Activated CD8-positive, alpha-beta T cell treated with anti-CD3 and anti-CD28 coated beads for 36 hours (primary cell): ENCODE data around the gene SP2. TPM values are rescaled to one million over a fixed set of nuclear protein-coding genes. Genes with fewer than 3 reads are reported as not detected.

Source experiments
- ATAC-seq: fragments of 200-7000 bp; cut with Tn5 transposase; one replicate; pipeline ENCODE4 v1.10.0; 2021; ENCODE audit warnings: mild to moderate bottlenecking, moderate library complexity
- CTCF ChIA-PET: fragments of 350-600 bp; sonication (Branson Sonifier 250); formaldehyde crosslinking; loops from one replicate; lab custom pipeline; 2021; ENCODE audit warnings: antibody characterized with exemption; lab: Charles Lee
- POLR2A ChIA-PET: fragments of 350-600 bp; sonication (Branson Sonifier 250); formaldehyde crosslinking; loops from one replicate; lab custom pipeline; 2021; ENCODE audit warnings: antibody characterized with exemption; lab: Charles Lee
- DNase-seq: peaks from one replicate; pipeline ENCODE4 v3.0.0-alpha.2; 2020
- H3K27ac Mint-ChIP-seq: one replicate; pipeline ENCODE4 v1.8.0; 2021; ENCODE audit warnings: mild to moderate bottlenecking, mixed read lengths
- H3K27me3 Mint-ChIP-seq: one replicate; pipeline ENCODE4 v1.8.0; 2021; ENCODE audit warnings: mixed read lengths
- H3K36me3 Mint-ChIP-seq: one replicate; pipeline ENCODE4 v1.8.0; 2021; ENCODE audit warnings: low read depth, mixed read lengths
- H3K4me1 Mint-ChIP-seq: one replicate; pipeline ENCODE4 v1.8.0; 2021; ENCODE audit warnings: low read depth, mixed read lengths
- H3K4me3 Mint-ChIP-seq: one replicate; pipeline ENCODE4 v1.8.0; 2021; ENCODE audit warnings: mild to moderate bottlenecking, moderate library complexity, mixed read lengths
- H3K9me3 Mint-ChIP-seq: one replicate; pipeline ENCODE4 v1.8.0; 2021; ENCODE audit warnings: mixed read lengths
- intact Hi-C: fragments of 100-400 bp; cut with micrococcal nuclease; formaldehyde crosslinking; loops from one replicate; pipeline ENCODE4 v1.10.0; 2022
- total RNA-seq, 2 experiments: library from RNA; stranded (reverse); gene quantifications; one replicate each; pipeline ENCODE4 v1.2.3, GENCODE V29; 2021
- TF ChIP-seq, protein P1 (sequence below): fragments of 200-600 bp; IDR thresholded peaks from one replicate; pipeline ENCODE4 v1.8.0; 2022; ENCODE audit warnings: antibody characterized with exemption, mild to moderate bottlenecking

The SP2 gene
- total RNA-seq, 2 experiments from 2014 or later = 11.5 to 13.2 TPM

DNA sequence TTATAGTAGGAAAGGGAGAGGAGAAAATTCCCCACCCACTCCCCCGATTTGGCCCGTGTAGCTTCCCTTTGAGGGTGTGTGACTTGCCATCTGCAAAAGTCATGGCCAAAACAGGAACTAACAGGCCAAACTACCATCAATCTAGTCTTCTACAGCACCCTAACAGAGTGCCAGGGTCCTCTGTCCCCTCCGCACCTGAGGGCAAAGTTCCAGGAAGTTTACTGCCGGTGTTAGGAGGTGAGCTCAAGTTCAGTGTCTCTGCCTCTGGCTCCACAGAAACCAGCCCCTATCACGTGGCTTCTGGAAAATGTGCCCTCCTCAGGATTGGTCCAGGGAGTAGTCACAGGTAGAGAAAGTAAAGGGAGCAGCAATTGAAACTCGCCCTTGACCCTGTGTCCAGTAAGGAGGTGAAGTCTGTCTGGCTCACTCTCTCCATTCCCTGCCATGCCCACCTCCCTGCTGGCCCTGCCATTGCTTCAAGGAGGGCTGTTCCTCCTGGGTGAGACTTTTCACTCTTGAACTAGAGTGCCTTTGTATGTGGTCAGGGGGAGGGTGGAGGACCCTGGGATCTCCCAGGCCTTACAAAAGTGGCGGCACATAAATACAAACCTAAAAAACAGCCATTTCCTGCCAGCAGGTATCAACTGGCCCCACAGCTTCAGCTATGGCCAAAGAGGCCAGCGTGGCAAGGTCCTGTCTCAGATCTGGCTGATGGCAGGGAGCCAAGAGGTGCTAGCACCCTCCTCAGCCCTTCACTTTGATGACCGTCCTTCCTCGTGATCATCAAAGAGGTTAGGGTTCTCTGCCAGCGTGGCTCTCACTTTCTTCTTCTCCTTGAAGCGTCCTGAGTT, 56.4 kb downstream of the SP2 start:
- H3K9me3 Mint-ChIP-seq = no peaks in the 10 kb centered on the region
- POLR2A ChIA-PET = interaction anchor here (0.6 to 1.4 kb wide), 2 partner anchors 10 to 249 kb away, joined by 3 to 4 read pairs; no protein-coding TSS in a partner anchor
- H3K27me3 Mint-ChIP-seq = no peaks in the 10 kb centered on the region
- intact Hi-C loops = no loop called here
- peaks cover 13% of the 10 kb centered on the region for H3K36me3 Mint-ChIP-seq
- no peak for ATAC-seq
- CTCF ChIA-PET = interaction anchor here (0.7 to 16.3 kb wide), 6 partner anchors 8 to 73 kb away, joined by 3 to 284 read pairs (median 23); partner anchors contain the start of genes CDK5RAP3 and PNPO
- peaks cover 23% of the 10 kb centered on the region for H3K4me1 Mint-ChIP-seq
- H3K4me3 Mint-ChIP-seq = no peak overlapping the region
- TF ChIP-seq, protein P1, sequence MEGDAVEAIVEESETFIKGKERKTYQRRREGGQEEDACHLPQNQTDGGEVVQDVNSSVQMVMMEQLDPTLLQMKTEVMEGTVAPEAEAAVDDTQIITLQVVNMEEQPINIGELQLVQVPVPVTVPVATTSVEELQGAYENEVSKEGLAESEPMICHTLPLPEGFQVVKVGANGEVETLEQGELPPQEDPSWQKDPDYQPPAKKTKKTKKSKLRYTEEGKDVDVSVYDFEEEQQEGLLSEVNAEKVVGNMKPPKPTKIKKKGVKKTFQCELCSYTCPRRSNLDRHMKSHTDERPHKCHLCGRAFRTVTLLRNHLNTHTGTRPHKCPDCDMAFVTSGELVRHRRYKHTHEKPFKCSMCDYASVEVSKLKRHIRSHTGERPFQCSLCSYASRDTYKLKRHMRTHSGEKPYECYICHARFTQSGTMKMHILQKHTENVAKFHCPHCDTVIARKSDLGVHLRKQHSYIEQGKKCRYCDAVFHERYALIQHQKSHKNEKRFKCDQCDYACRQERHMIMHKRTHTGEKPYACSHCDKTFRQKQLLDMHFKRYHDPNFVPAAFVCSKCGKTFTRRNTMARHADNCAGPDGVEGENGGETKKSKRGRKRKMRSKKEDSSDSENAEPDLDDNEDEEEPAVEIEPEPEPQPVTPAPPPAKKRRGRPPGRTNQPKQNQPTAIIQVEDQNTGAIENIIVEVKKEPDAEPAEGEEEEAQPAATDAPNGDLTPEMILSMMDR = no peak
- DNase-seq = no peak
- no peak overlapping the region for H3K27ac Mint-ChIP-seq

GRCh38 chr17:47953909-47954308, 57.9 kb downstream of the SP2 start:
- no peak for DNase-seq
- intact Hi-C loops = no loop called here
- CTCF ChIA-PET = interaction anchor here (0.9 to 16.3 kb wide), 5 partner anchors 12 to 64 kb away, joined by 3 to 284 read pairs (median 5); partner anchors contain the start of genes CDK5RAP3 and PNPO
- H3K27me3 Mint-ChIP-seq = no peaks in the 10 kb centered on the region
- POLR2A ChIA-PET = interaction anchor here (1.0 to 1.1 kb wide), 2 partner anchors 16 to 58 kb away, joined by 3 to 4 read pairs; no protein-coding TSS in a partner anchor
- ATAC-seq = no peak
- TF ChIP-seq, protein P1 = no peak
- H3K4me3 Mint-ChIP-seq = no peak overlapping the region
- no peak overlapping the region for H3K27ac Mint-ChIP-seq
- no peaks in the 10 kb centered on the region for H3K9me3 Mint-ChIP-seq
- peaks cover 15% of the 10 kb centered on the region for H3K4me1 Mint-ChIP-seq
- peaks cover 8% of the 10 kb centered on the region for H3K36me3 Mint-ChIP-seq

GRCh38 chr17:47955497-47956461, 59.7 kb downstream of the SP2 start:
- H3K27ac Mint-ChIP-seq = no peak overlapping the region
- ChIA-PET CTCF (interaction anchor here (2.5 to 4.3 kb wide), 4 partner anchors 7 to 66 kb away, joined by 5 to 34 read pairs (median 18); partner anchors contain the start of gene CDK5RAP3), POLR2A (interaction anchor here (0.9 to 1.7 kb wide), 3 partner anchors 9 to 60 kb away, joined by 3 to 5 read pairs (median 3); no protein-coding TSS in a partner anchor)
- no peaks in the 10 kb centered on the region for H3K27me3 Mint-ChIP-seq
- no peak overlapping the region for H3K4me3 Mint-ChIP-seq
- no peak for ATAC-seq
- H3K4me1 Mint-ChIP-seq = peaks cover 2% of the 10 kb centered on the region
- no peaks in the 10 kb centered on the region for H3K9me3 Mint-ChIP-seq
- intact Hi-C loops = no loop called here
- H3K36me3 Mint-ChIP-seq = peaks cover 5% of the 10 kb centered on the region
- DNase-seq = no peak
- TF ChIP-seq, protein P1 = no peak

DNA sequence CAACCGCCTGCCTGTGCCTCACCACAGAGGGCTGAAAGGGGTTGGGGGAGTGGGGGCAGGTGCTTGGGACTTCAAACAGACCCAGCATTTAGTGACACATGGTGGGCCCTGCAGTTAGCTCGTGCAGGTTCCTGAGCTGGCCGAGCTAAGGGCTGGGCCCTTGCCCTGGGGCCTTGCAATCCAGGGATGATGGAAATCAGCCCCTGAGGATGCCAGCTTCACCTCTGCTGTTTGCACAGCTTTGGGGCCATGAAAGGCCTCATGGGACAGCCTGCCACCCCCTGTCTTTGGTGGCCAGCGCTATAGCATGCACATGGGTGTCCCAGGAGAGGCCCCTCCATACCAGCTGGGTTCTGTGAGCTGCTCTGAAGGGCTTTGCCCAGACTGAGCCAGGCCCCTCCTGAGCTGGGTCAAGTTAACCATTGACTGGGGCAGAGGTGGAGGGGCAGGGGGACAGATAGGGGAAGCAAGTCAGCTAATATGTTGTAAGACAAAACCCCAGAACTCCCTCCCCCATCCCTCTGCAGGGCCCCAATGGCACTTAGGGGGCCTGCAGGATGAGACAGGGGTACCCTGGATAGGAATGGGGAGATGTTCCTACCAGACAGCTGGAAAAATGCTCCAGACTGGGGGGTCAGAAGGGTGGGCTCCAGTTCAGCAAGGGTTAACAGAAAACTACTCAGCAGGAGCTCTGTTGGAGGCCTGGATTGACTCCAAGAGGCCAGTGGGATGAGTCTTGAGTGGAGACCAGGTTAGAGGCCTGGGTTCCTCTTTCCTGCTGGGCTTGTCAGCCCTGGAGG, 61.0 kb downstream of the SP2 start:
- POLR2A ChIA-PET = interaction anchor here (1.0 to 1.7 kb wide), 3 partner anchors 10 to 61 kb away, joined by 3 to 6 read pairs (median 3); partner anchors contain the start of gene CDK5RAP3
- no peak overlapping the region for H3K27ac Mint-ChIP-seq
- no peak for ATAC-seq
- TF ChIP-seq, protein P1 = no peak
- peaks cover 3% of the 10 kb centered on the region for H3K36me3 Mint-ChIP-seq
- no peaks in the 10 kb centered on the region for H3K27me3 Mint-ChIP-seq
- no peaks in the 10 kb centered on the region for H3K4me1 Mint-ChIP-seq
- CTCF ChIA-PET = interaction anchor here (0.9 to 4.3 kb wide), 5 partner anchors 8 to 22 kb away, joined by 3 to 34 read pairs (median 17); partner anchors contain the start of gene CDK5RAP3
- DNase-seq = no peak
- H3K4me3 Mint-ChIP-seq = no peak overlapping the region
- intact Hi-C loops = no loop called here
- no peaks in the 10 kb centered on the region for H3K9me3 Mint-ChIP-seq
